22Rv1 (cell line): ENCODE measurements around the gene SIMC1.

Experiments used
- CTCF ChIP-seq: fragments of 450-650 bp; IDR thresholded peaks from 2 replicates; pipeline ENCODE4 v1.5.1; 2017; ENCODE audit warnings: mild to moderate bottlenecking
- ZFX ChIP-seq: fragments of 450-650 bp; IDR thresholded peaks from 2 replicates; pipeline ENCODE4 v1.6.1; 2017; ENCODE audit warnings: antibody characterized with exemption, borderline replicate concordance

GRCh38 chr5:176350416-176350815, 112.2 kb downstream of the SIMC1 start:
- TF ChIP-seq CTCF (no peak), ZFX (no peak)
